NCI-H2196 (cell line): Measurements from ENCODE around the gene SNURF.
"Not testable (repeated sequence)": the region's sequence is repeated elsewhere in the genome, so short reads cannot be mapped to it uniquely, and the experiment has no call there.

Source experiments
- DNase-seq: peaks from one replicate; lab custom pipeline; 2025; ENCODE audit not compliant: unreplicated experiment; lab: John Stamatoyannopoulos, UW

The SNURF gene

GRCh38 chr15:24954783-24955530 lies at the start of gene SNURF, which contains the start of gene SNRPN:
TSS of gene SNURF (plus strand) at chr15:24954987. CDS start at chr15:24955049, 62 bp downstream.
TSS of gene SNRPN (plus strand) at chr15:24954987. CDS start at chr15:24974454, 19,467 bp downstream.
- no peak for DNase-seq

GRCh38 chr15:24916305-24917009 lies 38.3 kb upstream of the SNURF start:
- no peak for DNase-seq

- DNase-seq, result no peak
Observed at GRCh38 chr15:24917431-24917830, 37.4 kb upstream of the SNURF start.

GRCh38 chr15:24919446-24919845 lies 35.3 kb upstream of the SNURF start:
- no peak for DNase-seq

GRCh38 chr15:24922781-24923180 lies 32.0 kb upstream of the SNURF start:
- DNase-seq, result not testable (repeated sequence)

- no peak for DNase-seq
Observed at GRCh38 chr15:24924153-24924552, 30.6 kb upstream of the SNURF start.

- no peak for DNase-seq
Observed at GRCh38 chr15:24924621-24925020, 30.2 kb upstream of the SNURF start.

- not testable (repeated sequence) for DNase-seq
Observed at GRCh38 chr15:24931874-24932732, 22.7 kb upstream of the SNURF start.

DNA sequence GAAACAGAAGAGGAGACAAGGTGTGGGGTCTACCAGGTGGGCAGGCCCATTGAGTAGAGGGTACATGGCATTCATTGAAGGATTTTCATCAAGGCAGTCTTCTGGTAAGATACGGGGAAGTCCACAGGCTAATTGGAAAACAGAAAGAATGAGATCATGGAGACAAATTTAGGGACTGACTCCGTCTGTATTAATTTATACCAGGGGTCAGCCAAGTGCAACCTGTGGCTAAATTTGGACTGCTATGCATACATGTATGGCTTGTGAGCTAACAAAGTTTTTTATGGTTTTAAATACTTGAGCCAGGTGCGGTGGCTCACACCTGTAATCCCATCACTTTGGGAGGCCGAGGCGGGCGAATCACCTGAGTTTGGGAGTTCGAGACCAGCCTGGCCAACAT lies 21.1 kb upstream of the SNURF start:
- DNase-seq, result no peak

DNA sequence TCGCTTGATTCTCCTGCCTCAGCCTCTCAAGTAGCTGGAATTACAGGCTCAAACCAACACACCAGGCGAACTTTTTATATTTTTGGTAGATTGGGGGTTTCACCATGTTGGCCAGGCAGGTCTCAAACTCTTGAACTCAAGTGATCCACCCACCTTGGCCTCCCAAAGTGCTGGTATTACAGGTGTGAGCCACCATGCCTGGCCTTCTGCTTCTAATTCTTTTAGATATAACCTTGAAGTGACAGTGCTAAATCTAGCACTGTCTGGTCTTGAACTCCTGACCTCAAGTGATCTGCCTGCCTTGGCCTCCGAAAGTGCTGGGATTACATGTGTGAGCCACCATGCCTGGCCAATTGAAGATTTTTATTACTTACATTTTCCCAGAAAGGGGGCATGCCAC lies 16.6 kb upstream of the SNURF start:
- DNase-seq, result not testable (repeated sequence)

DNA sequence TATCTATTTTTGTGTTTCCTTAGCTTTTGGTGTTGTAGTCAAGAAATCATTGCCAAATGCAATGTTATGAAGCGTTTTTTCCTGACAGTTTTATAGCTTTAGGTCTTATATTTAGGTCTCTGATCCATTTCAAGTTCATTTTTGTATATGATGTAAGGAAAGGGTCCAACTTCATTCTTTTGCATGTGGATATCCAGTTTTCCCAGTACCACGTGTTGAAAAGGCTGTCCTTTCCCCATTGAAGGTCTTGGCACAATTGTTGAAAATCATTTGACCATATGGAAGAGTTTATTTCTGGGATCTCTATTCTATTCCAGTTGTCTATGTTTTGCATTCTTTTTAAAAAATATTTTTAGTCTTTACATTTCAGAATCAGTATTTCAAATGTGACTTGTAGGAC lies 14.6 kb upstream of the SNURF start:
- no peak for DNase-seq

GRCh38 chr15:24943361-24943760 lies 11.4 kb upstream of the SNURF start:
- no peak for DNase-seq

GRCh38 chr15:24944954-24945353 lies 9.8 kb upstream of the SNURF start:
- no peak for DNase-seq

- no peak for DNase-seq
Observed at GRCh38 chr15:24945711-24946110, 9.1 kb upstream of the SNURF start.

DNA sequence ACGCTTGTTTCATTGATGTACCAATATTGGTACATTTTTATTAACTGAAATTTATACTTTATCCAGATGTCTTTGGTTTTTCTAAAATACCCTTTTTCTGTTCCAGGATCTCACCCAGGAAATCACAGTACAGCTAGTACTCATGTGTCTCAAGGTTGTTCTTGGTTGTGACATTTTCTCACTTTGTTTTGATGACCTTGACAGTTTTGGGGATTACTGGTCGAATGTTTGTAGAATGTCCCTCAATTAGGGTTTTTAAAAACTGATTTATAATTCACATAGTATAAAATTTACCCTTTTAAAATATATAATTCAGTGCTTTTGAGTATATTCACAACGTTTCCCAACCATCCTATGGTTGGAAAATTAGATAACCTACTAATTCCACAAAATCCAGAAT lies 6.3 kb upstream of the SNURF start:
- DNase-seq, result no peak

DNA sequence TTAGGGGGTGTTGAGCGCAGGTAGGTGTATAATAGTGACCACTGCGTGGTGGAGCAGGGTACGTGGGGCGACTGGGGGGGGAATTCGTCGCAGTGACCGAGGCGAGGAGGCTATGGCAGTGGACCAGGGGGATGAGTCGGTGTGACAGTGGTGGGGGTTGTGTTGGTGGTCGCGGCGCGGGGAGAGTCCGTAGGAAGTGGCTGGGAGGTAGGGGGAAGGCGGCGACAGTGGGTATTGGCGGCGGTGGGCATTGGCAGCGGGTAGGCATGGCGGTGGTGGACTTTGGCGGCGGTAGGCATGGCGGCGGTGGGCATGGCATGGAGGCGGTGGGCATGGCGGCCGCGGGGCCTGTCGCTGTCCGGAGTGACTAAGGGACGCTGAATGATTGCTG lies 739 bp downstream of the SNURF start:
- DNase-seq, result no peak

GRCh38 chr15:24956111-24956838 lies 1.5 kb downstream of the SNURF start:
- no peak for DNase-seq

DNA sequence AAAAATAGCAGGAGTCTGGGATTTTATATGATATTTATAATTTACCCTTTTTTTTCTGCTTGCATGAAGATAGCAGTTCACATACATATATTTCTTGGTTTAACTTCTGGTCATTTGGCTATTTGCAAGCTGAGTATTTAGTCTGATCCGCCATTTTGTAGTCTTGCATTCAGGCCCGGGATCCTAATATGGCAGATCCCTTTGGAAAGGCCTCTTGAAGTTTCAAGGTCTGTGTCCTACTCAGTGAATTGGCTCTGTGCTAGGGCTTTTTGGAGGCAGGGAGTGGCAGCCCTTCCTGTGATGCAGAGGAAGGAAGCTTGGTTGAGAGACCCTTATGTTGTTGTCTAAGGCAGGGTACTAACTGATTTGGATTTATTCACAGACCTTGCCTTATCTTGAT lies 2.9 kb downstream of the SNURF start:
- DNase-seq, result no peak

DNA sequence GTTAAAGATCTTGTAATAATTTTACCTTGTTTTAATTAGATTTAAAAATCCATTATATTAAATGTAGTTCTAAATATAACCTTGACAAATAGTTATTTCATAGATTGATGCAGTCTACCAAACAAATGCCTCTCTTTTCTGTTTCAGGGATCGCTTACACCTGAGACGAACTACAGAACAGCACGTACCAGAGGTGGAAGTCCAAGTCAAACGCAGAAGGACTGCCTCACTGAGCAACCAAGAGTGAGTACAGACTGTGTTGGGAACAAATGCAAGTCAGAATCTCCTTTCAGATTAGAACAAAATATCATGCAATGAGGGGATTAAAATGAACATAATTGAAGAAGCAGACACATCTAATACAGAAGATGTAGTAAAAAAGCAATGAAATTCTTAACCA lies 7.2 kb downstream of the SNURF start:
- no peak for DNase-seq

- no peak for DNase-seq
Observed at GRCh38 chr15:24962880-24963279, 8.1 kb downstream of the SNURF start.
